ENCODE data around the gene ASPRV1.
"Not testable (repeated sequence)": the region's sequence is repeated elsewhere in the genome, so short reads cannot be mapped to it uniquely, and the experiment has no call there.

Gene ASPRV1

GRCh38 chr2:69959425-69959824, 2.0 kb downstream of the ASPRV1 start:
- DNase-seq (ENCODE audit: low spot score) = no peak

- no peak for DNase-seq (ENCODE audit: low spot score)
These were observed 3.0 kb downstream of the ASPRV1 start for GRCh38 chr2:69958480-69958879.

GRCh38 chr2:69957965-69958364, 3.5 kb downstream of the ASPRV1 start:
- DNase-seq (ENCODE audit: low spot score) = no peak

DNA sequence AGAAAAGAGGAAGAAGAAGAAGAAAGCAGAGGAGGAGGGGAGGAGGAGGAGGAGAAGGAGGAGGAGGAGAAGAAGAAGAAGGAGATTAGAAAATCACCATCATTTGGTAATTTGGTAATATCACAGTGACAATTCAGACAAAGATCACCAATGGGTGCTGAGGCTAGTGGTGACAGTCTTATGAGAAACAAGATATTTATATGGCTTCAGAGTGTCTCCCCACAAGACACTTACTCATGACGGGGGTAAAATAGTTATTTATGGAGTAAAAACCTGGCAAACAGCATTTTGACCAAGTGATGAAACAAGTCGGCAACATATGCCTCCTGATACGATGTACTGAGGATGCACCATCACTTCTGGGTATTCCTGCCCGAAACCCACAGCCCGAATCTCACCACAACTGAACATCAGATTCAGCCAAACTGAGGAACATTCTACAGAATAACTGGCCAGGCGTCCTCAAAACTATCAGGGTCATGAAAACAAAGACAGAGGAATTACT, 4.9 kb downstream of the ASPRV1 start:
- no peak for DNase-seq (ENCODE audit: low spot score)

- DNase-seq (ENCODE audit: low spot score) = no peak
These were observed 6.4 kb downstream of the ASPRV1 start for GRCh38 chr2:69955029-69955428.

DNA sequence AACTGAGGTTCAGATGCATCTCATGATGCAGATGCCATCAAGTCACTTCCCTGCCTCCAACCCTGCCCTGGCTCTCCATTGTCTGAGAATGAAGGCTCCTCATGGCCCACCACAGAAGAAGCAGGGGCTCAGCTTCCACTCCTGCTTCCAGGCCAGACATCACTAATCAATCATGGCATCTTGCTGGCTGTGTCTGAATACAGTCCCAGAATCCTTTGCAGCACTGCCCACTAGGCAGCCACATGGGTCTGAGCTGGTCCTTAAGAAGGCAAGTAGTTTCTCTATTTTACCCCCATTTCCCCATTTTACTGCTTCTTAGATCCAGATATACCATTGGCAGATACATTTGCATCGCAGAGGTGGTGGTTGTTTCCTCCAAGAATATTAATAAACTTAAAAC, 7.3 kb downstream of the ASPRV1 start:
- no peak for DNase-seq (ENCODE audit: low spot score)

DNA sequence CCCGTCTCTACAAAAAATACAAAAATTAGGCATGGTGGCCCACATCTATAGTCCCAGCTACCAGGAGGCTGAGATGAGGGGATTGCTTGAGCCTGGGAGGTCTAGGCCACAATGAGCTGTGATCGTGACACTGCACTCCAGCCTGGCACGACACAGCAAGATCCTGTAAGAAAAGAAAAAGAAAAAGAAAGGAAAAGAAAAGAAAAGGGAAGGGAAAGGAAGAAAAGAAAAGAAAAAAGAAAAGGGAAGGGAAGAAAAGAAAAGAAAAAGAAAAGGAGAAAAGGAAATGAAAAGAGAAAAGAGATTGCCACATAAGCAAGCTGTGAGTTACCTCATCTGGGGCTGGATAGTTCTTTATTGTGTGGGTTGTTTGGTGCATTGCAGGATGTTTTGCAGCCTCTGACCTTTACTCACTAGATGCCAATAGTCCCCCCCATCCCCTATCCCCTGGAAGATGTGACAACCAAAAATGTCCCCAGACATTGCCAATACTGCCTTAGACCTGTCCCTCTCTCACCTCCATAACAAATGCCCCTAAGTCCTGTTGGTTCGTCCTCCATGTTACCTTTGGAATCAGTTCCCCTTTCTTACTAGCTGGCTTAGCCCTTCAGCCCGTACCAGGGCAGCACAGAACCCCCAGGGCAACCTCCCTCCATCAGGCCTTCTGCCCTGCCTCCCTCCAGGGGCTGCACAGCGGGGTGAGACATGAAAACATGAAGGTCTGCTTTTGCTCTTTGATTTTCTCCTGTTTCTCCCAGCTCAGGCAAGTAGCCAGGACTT, 8.9 kb downstream of the ASPRV1 start:
- no peak for DNase-seq (ENCODE audit: low spot score)

GRCh38 chr2:69950671-69951070, 10.8 kb downstream of the ASPRV1 start:
- DNase-seq (ENCODE audit: low spot score) = not testable (repeated sequence)

DNA sequence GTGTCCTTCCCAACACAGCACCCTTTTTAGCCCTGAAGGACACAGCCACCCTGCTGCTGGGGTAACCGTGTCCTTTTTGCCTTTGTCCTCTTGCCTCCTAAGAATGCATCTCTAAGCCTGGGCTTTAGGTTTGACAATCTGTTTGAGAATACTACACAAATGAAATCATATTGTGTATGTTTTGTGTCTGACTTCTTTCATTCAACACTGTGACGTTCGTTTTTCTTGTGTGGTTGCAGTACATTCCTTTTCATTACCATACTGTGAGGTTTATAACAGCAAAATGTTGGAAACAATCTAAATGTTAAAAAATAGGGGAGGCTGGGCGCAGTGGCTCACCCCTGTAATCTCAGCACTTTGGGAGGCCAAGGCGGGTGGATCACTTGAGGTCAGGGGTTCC, 11.2 kb downstream of the ASPRV1 start:
- no peak for DNase-seq (ENCODE audit: low spot score)

DNA sequence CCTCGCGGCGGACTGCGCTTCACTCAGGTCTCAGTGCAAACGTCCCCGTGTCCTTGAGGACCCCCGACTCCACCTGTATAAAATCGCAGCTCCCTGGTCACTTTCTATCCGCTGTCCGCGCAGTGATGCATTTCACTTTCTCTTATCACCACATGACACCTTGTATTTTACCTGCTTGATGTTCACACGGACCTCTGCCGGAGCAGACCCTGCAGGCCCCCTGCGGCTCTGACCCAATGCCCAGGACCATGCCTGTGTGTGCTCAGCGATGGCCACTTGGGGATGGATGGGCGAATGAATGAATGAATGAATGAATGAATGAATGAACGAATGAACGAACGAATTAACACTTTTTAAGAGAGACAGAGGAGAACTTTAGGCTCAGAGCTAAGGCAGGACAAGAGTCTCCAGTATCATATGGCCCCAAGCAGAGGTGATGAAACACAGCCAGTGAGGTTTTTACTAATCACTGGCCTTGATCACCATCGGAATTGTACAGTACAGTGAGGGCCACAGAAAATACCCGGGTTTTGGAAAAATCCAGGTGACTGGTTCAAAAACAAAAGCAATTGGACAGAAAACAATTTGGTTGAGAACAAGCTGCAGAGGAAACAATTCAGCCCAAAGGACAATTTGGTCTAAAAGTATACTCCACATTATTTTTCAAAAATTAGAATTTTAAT, 12.3 kb downstream of the ASPRV1 start:
- no peak for DNase-seq (ENCODE audit: low spot score)

DNA sequence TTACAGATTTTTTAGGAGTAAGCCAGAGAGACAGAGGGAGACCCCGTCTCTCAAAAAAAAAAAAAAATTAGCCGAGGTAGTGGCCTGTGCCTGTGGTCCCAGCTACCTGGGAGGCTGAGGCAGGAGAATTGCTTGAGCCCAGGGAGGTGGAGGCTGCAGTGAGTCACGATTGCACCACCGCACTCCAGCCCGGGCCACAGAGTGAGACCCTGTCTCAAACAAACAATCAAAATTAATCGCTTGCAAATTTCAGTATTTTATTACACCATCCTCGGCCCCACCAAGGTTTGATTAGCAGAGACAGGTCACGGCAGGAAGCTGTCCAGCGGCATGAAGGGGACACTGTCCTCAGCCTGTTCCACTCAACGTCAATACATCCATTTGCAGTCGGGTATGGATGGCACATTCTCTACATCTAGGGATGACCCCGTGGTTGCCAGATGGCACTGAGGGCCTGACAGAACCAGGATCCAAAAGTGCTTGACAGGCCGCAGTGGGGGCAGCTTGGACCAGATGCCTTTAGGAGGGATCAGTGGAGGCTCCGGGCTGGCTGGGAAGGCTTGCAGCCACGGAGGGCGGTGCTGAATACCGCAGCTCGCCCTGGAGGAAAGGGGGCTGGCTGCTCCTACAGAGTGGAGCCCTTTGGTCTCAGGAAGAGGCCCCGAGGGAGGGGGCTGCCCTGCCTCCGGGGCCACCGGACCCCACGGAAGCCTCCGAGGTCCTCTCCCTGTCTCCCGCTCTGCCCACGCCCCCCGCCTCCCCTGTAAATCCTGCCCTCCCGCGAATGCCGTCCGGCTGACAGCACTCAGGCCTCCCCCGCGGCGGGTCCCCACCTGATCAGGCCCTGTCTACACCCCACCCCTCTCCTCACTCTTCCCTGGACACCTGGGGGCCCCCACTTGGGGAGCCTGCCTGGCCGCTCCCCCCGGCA, 13.1 kb downstream of the ASPRV1 start:
- DNase-seq (ENCODE audit: low spot score) = no peak

DNA sequence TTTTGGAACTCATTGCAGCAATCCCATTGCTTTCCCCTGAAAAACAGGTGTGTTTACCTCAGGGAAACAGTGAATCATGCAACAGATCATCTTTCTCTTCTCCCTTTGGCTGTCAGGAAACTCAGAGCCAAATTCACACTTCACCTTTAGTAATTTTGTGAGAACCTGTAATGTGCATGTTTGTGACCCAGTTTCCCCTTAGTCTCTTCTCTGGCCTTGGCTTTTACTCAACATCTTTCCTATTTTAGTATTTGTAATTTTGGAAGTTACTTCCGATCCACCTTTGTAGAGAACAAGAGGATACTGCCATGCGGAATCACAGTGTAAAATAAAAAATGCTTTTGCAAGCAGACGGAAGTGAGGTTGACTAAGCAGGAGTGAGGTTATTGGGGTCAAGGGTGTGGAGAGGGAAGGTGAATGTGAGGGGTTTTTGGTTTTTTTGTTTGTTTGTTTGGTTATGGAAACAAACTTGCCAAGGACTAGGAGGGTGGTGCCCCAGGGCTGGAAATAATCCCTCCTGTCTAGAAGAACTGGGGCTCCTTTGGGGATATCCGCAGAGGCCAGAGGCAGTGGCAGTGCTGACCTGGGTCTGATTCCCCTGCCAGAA, 14.0 kb downstream of the ASPRV1 start:
- DNase-seq (ENCODE audit: low spot score) = no peak

DNA sequence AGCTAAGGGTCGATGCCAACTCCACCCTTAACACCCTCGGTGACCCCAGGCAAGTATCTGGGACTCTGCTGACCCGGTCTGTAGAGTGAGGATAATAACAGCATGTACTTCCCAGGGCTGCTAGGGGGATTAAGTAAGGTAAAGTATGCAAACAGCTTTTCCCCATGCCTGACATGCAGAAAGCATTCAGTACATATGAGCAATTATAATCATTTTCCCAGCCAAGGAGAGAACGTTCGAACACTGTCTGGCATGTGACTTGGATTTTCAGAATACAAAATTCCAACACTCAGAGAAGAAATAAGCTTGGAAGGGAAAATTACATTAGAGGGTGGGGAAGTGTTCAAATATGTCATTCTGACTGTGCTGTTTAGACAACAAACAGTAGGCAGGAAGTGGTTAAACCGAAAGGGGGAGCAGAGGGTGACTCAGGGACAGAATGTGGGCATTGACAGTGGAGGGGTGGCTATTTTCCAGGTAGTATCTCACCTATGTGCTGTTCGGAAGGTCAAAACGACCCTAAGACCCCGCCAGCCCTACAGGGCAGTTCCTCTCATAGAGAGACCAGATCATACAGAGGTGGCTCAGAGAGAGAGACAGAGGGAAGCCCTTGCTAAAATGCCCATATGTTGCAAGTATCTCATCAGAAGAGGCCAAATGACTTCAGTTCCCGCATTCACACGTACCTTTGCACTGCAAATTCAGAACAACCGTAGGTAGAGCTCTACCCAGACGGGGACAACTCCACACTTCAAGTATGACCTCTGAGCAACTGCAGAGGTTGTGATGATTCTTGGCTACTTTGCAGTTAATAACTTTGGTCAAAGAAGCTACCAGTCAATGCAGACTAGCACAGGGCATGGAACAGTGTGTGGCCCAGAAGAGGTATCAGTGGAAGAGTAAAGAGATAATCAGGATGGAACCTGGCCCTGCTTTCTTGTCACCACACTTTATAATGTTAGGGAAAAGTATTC, 14.8 kb downstream of the ASPRV1 start:
- DNase-seq (ENCODE audit: low spot score) = peak; percentile 23

GRCh38 chr2:69945941-69946340, 15.5 kb downstream of the ASPRV1 start:
- no peak for DNase-seq (ENCODE audit: low spot score)

DNA sequence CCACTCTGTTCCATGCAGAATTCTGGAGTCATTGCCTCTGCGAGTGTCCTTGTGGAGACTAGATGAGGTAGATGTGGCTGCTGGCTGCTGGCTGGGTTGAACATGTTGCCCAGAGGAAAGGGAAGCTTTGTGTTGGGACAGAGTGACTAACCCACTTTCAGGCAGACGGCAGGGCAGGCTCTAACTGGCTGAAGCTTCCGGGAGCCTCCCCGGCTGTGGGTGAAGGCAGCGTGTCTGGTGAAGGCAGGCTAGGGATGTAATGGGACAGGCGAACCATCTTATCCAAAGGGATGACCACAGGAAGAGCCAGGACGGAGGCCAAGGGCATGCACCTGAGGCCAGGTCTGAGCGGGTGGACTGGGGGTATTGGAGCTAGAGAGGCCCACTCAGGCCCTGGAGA, 16.0 kb downstream of the ASPRV1 start:
- peak; percentile 10 for DNase-seq (ENCODE audit: low spot score)

GRCh38 chr2:69944756-69945155, 16.7 kb downstream of the ASPRV1 start:
- DNase-seq (ENCODE audit: low spot score) = no peak

DNA sequence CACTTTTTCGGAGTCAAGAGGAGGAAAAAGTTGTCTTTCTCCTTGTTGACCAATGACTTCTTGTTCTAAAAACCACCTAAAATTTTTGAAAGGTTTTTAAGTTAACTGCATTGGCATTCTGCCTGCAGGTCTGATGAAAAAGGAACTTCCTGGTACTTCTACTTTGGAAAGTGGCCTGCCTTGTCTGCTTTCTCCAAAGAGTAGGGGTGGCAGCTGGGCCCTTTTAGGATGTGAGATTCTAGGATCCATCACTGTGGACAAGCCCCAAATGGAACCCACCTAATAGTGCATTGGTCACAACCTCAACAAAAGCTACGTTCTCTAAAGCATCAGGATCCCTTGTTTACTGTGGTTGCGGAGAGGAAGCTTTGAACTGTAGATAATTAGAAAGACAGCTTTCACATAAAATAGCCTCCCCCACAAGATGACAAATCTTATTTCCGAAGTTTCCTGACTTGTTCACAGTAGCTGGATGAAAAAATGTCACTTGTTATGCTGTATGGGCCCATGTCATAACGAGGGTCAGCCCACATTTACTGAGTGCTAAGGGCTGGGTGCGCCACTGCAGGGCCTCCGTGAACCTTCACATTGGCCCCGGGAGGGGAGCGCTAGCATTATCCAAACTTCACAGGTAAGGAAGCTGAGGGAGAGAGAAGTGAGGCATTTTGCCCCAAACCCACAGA, 17.4 kb downstream of the ASPRV1 start:
- DNase-seq (ENCODE audit: low spot score) = no peak

DNA sequence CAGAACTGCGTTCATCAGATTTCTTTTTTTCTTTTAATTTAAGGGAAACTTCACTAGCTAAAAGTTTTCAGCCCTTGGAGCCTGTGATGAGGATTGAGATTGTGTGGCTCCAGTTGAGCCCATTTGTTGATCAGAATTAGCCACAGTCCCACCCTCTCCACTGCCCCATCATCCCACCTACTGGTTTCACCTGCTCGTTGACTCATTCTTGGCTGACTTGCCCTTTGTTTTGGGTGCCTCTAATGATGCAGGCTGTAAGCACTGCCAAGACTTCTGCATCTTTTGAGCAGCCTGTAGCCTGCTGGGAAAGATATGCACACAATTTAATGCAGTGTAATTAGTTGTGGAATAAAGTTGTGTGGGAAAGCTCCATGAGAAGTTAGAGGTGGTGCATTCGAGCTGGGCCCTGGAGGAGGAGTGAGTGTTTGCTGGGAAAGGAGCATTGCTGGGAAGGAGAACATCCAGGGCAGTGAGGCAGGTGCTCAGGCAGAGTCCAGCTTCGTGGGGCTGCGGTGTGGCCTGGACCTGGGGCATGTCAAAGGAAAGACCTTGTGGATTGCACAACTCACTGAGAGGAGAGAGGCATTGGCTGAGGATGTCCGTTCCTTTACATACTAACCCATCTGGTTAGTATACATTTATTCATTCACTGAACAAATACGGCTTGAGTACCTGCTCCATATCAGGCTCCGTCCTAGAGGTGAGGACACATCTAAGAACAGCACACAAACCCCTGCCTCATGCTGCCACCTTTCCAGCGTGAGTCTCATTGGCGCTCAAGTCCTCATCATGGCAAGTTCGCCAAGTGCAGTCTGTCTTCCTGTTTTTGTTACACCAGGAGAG, 18.2 kb downstream of the ASPRV1 start:
- no peak for DNase-seq (ENCODE audit: low spot score)

GRCh38 chr2:69940691-69941090, 20.7 kb downstream of the ASPRV1 start:
- DNase-seq (ENCODE audit: low spot score) = no peak
